HEK293T (cell line): Measurements from ENCODE around the gene MAK.
"Not testable (repeated sequence)": the region's sequence is repeated elsewhere in the genome, so short reads cannot be mapped to it uniquely, and the experiment has no call there.

ENCODE experiments used
- CTCF ChIA-PET: fragments of 350-600 bp; formaldehyde crosslinking; extraction: SDS; loops from one replicate; lab custom pipeline; 2021; ENCODE audit warnings: antibody characterized with exemption, inconsistent platforms; lab: Yijun Ruan, JAX
- POLR2A ChIA-PET: fragments of 350-600 bp; formaldehyde crosslinking; extraction: SDS; loops from one replicate; lab custom pipeline; 2020; ENCODE audit warnings: antibody characterized with exemption, inconsistent platforms; lab: Yijun Ruan, JAX
- DNase-seq: peaks from one replicate; pipeline ENCODE4 v3.0.0; 2012; ENCODE audit warnings: mixed read lengths; ENCODE audit errors: extremely low spot score
- ARNT ChIP-seq: fragments of 450-650 bp; IDR thresholded peaks from 2 replicates; pipeline ENCODE4 v1.6.1; 2017; ENCODE audit warnings: mild to moderate bottlenecking
- BHLHE40 ChIP-seq: fragments of 450-650 bp; IDR thresholded peaks from 2 replicates; pipeline ENCODE4 v1.6.1; 2016; ENCODE audit warnings: mild to moderate bottlenecking, moderate library complexity, borderline replicate concordance
- CTBP1 ChIP-seq: fragments of 450-650 bp; IDR thresholded peaks from 2 replicates; pipeline ENCODE4 v1.6.1; 2016; ENCODE audit warnings: borderline replicate concordance
- ELF4 ChIP-seq: fragments of 450-650 bp; IDR thresholded peaks from 2 replicates; pipeline ENCODE4 v1.6.1; 2017; ENCODE audit warnings: antibody characterized with exemption
- FOXA1 ChIP-seq: fragments of 450-650 bp; IDR thresholded peaks from 2 replicates; pipeline ENCODE4 v1.6.1; 2016; ENCODE audit warnings: mild to moderate bottlenecking
- FOXK2 ChIP-seq: fragments of 450-650 bp; IDR thresholded peaks from 2 replicates; pipeline ENCODE4 v1.6.1; 2016; ENCODE audit warnings: mild to moderate bottlenecking
- FOXM1 ChIP-seq: fragments of 450-650 bp; IDR thresholded peaks from 2 replicates; pipeline ENCODE4 v1.6.1; 2017; ENCODE audit warnings: mild to moderate bottlenecking, borderline replicate concordance
- HDGF ChIP-seq: fragments of 450-650 bp; IDR thresholded peaks from 2 replicates; pipeline ENCODE4 v1.6.1; 2017; ENCODE audit warnings: antibody characterized with exemption, borderline replicate concordance
- L3MBTL2 ChIP-seq: fragments of 450-650 bp; conservative IDR thresholded peaks from 2 replicates; pipeline ENCODE4 v1.6.1; 2016; ENCODE audit warnings: mild to moderate bottlenecking
- LEF1 ChIP-seq: fragments of 450-650 bp; IDR thresholded peaks from 2 replicates; pipeline ENCODE4 v1.6.1; 2017; ENCODE audit warnings: mild to moderate bottlenecking, borderline replicate concordance
- NFRKB ChIP-seq: fragments of 450-650 bp; IDR thresholded peaks from 2 replicates; pipeline ENCODE4 v1.6.1; 2016; ENCODE audit warnings: mild to moderate bottlenecking, moderate library complexity
- PKNOX1 ChIP-seq: fragments of 450-650 bp; IDR thresholded peaks from 2 replicates; pipeline ENCODE4 v1.6.1; 2016
- SP1 ChIP-seq: fragments of 450-650 bp; IDR thresholded peaks from 2 replicates; pipeline ENCODE4 v1.6.1; 2017
- SUZ12 ChIP-seq: fragments of 450-650 bp; IDR thresholded peaks from 2 replicates; pipeline ENCODE4 v1.6.1; 2016; ENCODE audit warnings: mild to moderate bottlenecking
- TARDBP ChIP-seq: fragments of 450-650 bp; IDR thresholded peaks from 2 replicates; pipeline ENCODE4 v1.6.1; 2016
- ZNF384 ChIP-seq: fragments of 450-650 bp; IDR thresholded peaks from 2 replicates; pipeline ENCODE4 v1.6.1; 2016

Gene MAK, protein sequence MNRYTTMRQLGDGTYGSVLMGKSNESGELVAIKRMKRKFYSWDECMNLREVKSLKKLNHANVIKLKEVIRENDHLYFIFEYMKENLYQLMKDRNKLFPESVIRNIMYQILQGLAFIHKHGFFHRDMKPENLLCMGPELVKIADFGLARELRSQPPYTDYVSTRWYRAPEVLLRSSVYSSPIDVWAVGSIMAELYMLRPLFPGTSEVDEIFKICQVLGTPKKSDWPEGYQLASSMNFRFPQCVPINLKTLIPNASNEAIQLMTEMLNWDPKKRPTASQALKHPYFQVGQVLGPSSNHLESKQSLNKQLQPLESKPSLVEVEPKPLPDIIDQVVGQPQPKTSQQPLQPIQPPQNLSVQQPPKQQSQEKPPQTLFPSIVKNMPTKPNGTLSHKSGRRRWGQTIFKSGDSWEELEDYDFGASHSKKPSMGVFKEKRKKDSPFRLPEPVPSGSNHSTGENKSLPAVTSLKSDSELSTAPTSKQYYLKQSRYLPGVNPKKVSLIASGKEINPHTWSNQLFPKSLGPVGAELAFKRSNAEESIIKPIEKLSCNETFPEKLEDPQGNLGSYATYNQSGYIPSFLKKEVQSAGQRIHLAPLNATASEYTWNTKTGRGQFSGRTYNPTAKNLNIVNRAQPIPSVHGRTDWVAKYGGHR

DNA sequence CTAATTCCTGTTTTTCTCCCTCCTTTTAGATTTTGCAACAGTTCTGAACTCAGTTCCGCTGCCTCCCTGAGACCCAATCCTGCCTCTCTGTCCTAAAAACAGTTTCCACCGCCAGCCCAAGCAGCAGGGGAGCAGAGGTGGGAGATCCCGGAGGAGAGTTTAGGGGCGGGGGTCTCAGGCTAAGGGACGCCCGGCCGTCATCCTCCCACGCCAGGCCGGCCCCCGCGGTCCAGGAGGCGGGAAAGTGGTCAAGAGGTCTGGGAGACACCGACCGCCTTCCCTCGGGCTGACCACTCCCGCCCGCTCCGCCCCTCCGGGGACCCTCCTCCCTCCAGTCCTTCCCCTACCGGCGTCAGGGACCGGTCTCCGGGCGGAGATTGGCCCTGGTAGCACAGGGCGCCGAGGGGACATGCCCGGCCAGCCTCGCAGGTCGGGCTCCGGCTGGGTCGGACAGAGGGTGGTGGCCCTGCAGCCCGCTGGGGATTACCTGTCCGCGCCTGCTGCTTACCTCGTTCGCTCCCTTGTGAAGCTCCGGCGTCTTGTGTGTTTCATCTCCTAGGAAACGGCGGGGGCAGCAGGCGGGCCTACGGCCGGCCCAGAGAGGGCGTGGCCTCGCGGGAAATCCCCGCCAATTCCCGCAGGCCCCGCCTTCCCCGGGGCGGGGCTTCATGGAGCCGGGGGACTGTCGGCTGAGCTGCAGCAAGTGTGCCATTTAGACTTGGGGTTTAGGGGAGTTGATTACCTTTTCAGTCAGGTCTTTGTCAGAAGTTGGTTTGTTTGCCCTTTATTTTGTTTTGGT lies at the start of gene MAK:
MAK (minus strand) TSS at position 545 of the 799 bp plus-strand sequence. CDS start 7,891 bp downstream, outside the sequence.
- TF ChIP-seq L3MBTL2 (peak; percentile 28), ELF4 (no peak), FOXK2 (no peak), CTBP1 (no peak), HDGF (no peak)
- ChIA-PET POLR2A (interaction anchor here (0.8 to 2.8 kb wide), 3 partner anchors 9 to 49 kb away, joined by 3 to 18 read pairs (median 6); partner anchors contain the start of gene SYCP2L), CTCF (interaction anchor here (1.1 to 1.5 kb wide), 3 partner anchors 9 to 49 kb away, joined by 3 read pairs; partner anchors contain the start of gene SYCP2L)
- DNase-seq: peak; percentile 97

DNA sequence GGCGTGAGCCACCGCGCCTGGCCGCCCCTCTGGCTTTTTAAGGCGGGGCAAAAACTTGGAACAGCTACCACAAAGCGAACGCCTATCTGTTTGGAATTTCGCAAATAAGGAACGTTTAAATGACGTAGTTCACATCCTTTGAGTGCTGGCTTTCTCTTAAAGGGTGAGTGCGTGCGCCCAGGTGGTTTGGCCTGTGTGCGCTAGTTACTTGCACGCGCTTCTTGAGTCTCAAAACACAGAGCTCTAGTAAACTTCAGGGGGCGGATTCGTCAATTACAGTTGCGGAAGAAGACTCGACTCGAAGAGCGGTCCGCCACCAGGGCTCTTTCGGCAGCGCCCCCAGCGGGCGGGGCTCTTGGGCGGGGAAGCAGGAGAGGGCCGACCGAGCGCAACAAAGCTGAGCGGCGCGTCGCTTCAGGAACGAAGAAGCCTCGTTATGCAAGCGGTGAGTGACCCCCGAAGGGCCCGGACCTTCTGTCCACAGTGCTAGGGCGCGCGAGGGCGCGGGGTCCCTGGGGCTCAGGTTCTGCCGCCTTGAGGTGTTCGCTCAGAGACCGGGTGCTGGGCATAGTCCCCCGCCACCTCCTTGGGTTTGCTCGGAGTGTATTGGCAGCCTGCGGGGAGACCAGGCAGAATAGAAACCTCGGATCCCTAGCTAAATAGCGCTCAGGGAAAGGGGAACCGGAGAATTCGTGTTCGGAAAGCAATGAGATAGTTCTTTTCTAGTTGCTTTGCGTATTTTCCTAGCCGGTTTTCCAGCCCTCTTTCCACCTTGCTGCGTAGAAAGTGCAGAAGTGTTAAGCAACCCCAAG lies 48.6 kb upstream of the MAK start, which contains the start of gene SYCP2L:
SYCP2L (plus strand) TSS at position 362 of the 812 bp plus-strand sequence; CDS start at position 437, 75 bp downstream.
- ChIA-PET CTCF (interaction anchor here (0.9 to 1.7 kb wide), 7 partner anchors 10 to 308 kb away, joined by 3 to 8 read pairs (median 3); partner anchors contain the start of genes MAK and SMIM13), POLR2A (interaction anchor here (0.8 to 2.0 kb wide), 21 partner anchors 8 to 421 kb away, joined by 3 to 23 read pairs (median 5); partner anchors contain the start of gene MAK)
- TF ChIP-seq L3MBTL2: peak; percentile 90
- no peak for TF ChIP-seq BHLHE40
- TF ChIP-seq ELF4: no peak
- no peak for TF ChIP-seq FOXK2
- no peak for TF ChIP-seq NFRKB
- TF ChIP-seq CTBP1: peak; percentile 75
- TF ChIP-seq FOXM1: 0 out of 2 replicates have a peak, but pooled peaks have one; percentile 14
- TF ChIP-seq TARDBP: no peak
- no peak for TF ChIP-seq ZNF384
- no peak for TF ChIP-seq PKNOX1
- TF ChIP-seq LEF1: no peak
- TF ChIP-seq SP1: no peak
- TF ChIP-seq ARNT: peak; percentile 97
- no peak for TF ChIP-seq HDGF
- no peak for TF ChIP-seq SUZ12
- peak; percentile 77 for DNase-seq

GRCh38 chr6:10886365-10886690 lies 48.0 kb upstream of the MAK start:
- ChIA-PET POLR2A (interaction anchor here (0.8 to 2.0 kb wide), 17 partner anchors 8 to 375 kb away, joined by 3 to 23 read pairs (median 5); partner anchors contain the start of gene MAK), CTCF (interaction anchor here (1.0 to 1.7 kb wide), 5 partner anchors 10 to 308 kb away, joined by 3 to 8 read pairs (median 3); partner anchors contain the start of gene MAK)
- not testable (repeated sequence) for DNase-seq

- no peak for DNase-seq
- ChIA-PET POLR2A (no interaction called here), CTCF (no interaction called here)
- TF ChIP-seq CTBP1 (no peak), HDGF (no peak), SUZ12 (no peak), PKNOX1 (no peak), L3MBTL2 (no peak), ZNF384 (no peak), LEF1 (no peak), TARDBP (no peak), FOXK2 (no peak), BHLHE40 (no peak), ARNT (no peak), ELF4 (no peak), NFRKB (no peak), SP1 (no peak), FOXA1 (no peak), FOXM1 (no peak)
These were observed 46.1 kb upstream of the MAK start for GRCh38 chr6:10884245-10884972.
